PC-9 (cell line): Measurements from ENCODE around the gene NGB. TPM values are rescaled to one million over a fixed set of nuclear protein-coding genes. Genes with fewer than 3 reads are reported as not detected.

Experiments
- BruUV-seq: library from RNA; stranded (reverse); fragments of 400-500 nt; replicated peaks from 2 replicates; lab custom pipeline; 2021; lab: Mats Ljungman, UMichigan
- CTCF ChIA-PET: fragments of 300-600 bp; sonication (Branson Sonifier 250); formaldehyde crosslinking; loops from one replicate; lab custom pipeline; 2022; ENCODE audit warnings: antibody characterized with exemption; lab: Charles Lee
- POLR2A ChIA-PET: fragments of 300-600 bp; sonication (Branson Sonifier 250); formaldehyde crosslinking; loops from one replicate; lab custom pipeline; 2022; ENCODE audit warnings: antibody characterized with exemption; ENCODE audit not compliant: unreplicated experiment; lab: Charles Lee
- DNase-seq, 2 experiments: peaks; one replicate each; pipeline versions ENCODE4 v3.0.0 to v3.0.0-alpha.2; 2015 to 2022; ENCODE audit warnings: mixed read lengths in 1 of 2
- H2AFZ ChIP-seq: fragments of 200-600 bp; sonication (generic); 2 replicates; pipeline ENCODE4 v1.8.1; 2017; ENCODE audit warnings: antibody characterized with exemption
- H3F3A ChIP-seq: fragments of 200-600 bp; sonication (generic); 2 replicates; pipeline ENCODE4 v1.8.1; 2017; ENCODE audit warnings: antibody characterized with exemption, mild to moderate bottlenecking, low read depth; ENCODE audit not compliant: insufficient read depth
- H3K27ac ChIP-seq: fragments of 200-600 bp; sonication (generic); 2 replicates; pipeline ENCODE4 v1.6.1; 2016; ENCODE audit warnings: mixed run types
- H3K27me3 ChIP-seq: fragments of 200-600 bp; sonication (generic); 2 replicates; pipeline ENCODE4 v1.6.1; 2016; ENCODE audit warnings: low read depth, mixed run types; ENCODE audit not compliant: insufficient read depth
- H3K36me3 ChIP-seq: fragments of 200-600 bp; sonication (generic); 2 replicates; pipeline ENCODE4 v1.6.1; 2016; ENCODE audit warnings: low read depth, mixed run types
- H3K4me1 ChIP-seq: fragments of 200-600 bp; sonication (generic); replicated peaks from 2 replicates; pipeline ENCODE4 v1.6.1; 2016; ENCODE audit warnings: mixed run types; ENCODE audit not compliant: insufficient read depth
- H3K4me2 ChIP-seq: fragments of 200-600 bp; sonication (generic); 2 replicates; pipeline ENCODE4 v1.6.1; 2017; ENCODE audit warnings: mixed run types
- H3K4me3 ChIP-seq: fragments of 200-600 bp; sonication (generic); 2 replicates; pipeline ENCODE4 v1.6.1; 2016; ENCODE audit warnings: mixed run types
- H3K79me2 ChIP-seq: fragments of 200-600 bp; sonication (generic); 2 replicates; pipeline ENCODE4 v1.6.1; 2017; ENCODE audit warnings: low read depth, mixed run types
- H3K9me2 ChIP-seq: fragments of 200-600 bp; sonication (generic); 2 replicates; pipeline ENCODE4 v1.8.1; 2017; ENCODE audit warnings: mild to moderate bottlenecking; ENCODE audit not compliant: insufficient read depth
- H3K9me3 ChIP-seq: fragments of 200-600 bp; sonication (generic); 2 replicates; pipeline ENCODE4 v1.8.1; 2016; ENCODE audit warnings: low read depth; ENCODE audit not compliant: insufficient read depth
- H4K20me1 ChIP-seq: fragments of 200-600 bp; sonication (generic); 2 replicates; pipeline ENCODE4 v1.8.1; 2017; ENCODE audit not compliant: insufficient read depth
- CTCF ChIP-seq: fragments of 200-600 bp; sonication (generic); conservative IDR thresholded peaks from 2 replicates; pipeline ENCODE4 v1.6.1; 2017; ENCODE audit warnings: mixed run types, antibody characterized with exemption, mild to moderate bottlenecking, moderate library complexity
- EZH2 ChIP-seq: fragments of 200-600 bp; sonication (generic); IDR thresholded peaks from 2 replicates; pipeline ENCODE4 v1.8.0; 2017; ENCODE audit warnings: antibody characterized with exemption, low read depth
- intact Hi-C: fragments of 100-400 bp; cut with micrococcal nuclease; formaldehyde crosslinking; loops from one replicate; pipeline ENCODE4 v1.10.0; 2022; ENCODE audit not compliant: unreplicated experiment
- total RNA-seq: library from RNA; stranded (reverse); gene quantifications from 2 replicates; pipeline ENCODE4 v1.2.3, GENCODE V29; 2021

NGB gene
- total RNA-seq, 1 experiment from 2014 or later = not detected

- DNase-seq = no peak
- Histone ChIP-seq H3K27ac (no peak overlapping the region), H3F3A (no peaks in the 10 kb centered on the region), H3K27me3 (peaks cover 100% of the 10 kb centered on the region), H4K20me1 (no peaks in the 10 kb centered on the region), H3K4me2 (no peak overlapping the region), H3K4me3 (no peak overlapping the region), H3K79me2 (no peaks in the 10 kb centered on the region), H3K9me2 (no peaks in the 10 kb centered on the region), H3K36me3 (no peaks in the 10 kb centered on the region), H3K9me3 (no peaks in the 10 kb centered on the region), H3K4me1 (no peaks in the 10 kb centered on the region), H2AFZ (no peak overlapping the region)
- POLR2A ChIA-PET = no interaction called here
- intact Hi-C loops = no loop called here
- TF ChIP-seq CTCF = no peak
- no peak for TF ChIP-seq EZH2
- BruUV-seq = no TSS peak
- CTCF ChIA-PET = no interaction called here
Measured at GRCh38 chr14:77251870-77252269, 19.1 kb downstream of the NGB start.

- ChIA-PET POLR2A (no interaction called here), CTCF (no interaction called here)
Measured at GRCh38 chr14:77250927-77251326, 20.1 kb downstream of the NGB start.

GRCh38 chr14:77249286-77249685 is 21.7 kb downstream of the NGB start:
- intact Hi-C loops = no loop called here
- H3F3A ChIP-seq = no peaks in the 10 kb centered on the region
- H3K36me3 ChIP-seq = no peaks in the 10 kb centered on the region
- TF ChIP-seq EZH2 (no peak), CTCF (no peak)
- CTCF ChIA-PET = no interaction called here
- no peak overlapping the region for H3K4me3 ChIP-seq
- H4K20me1 ChIP-seq = no peaks in the 10 kb centered on the region
- H3K9me2 ChIP-seq = no peaks in the 10 kb centered on the region
- H2AFZ ChIP-seq = no peak overlapping the region
- no TSS peak for BruUV-seq
- DNase-seq = no peak
- POLR2A ChIA-PET = no interaction called here
- H3K27ac ChIP-seq = no peak overlapping the region
- no peaks in the 10 kb centered on the region for H3K4me1 ChIP-seq
- no peaks in the 10 kb centered on the region for H3K79me2 ChIP-seq
- H3K4me2 ChIP-seq = no peak overlapping the region
- H3K9me3 ChIP-seq = no peaks in the 10 kb centered on the region
- H3K27me3 ChIP-seq = peaks cover 100% of the 10 kb centered on the region

More at GRCh38 chr14:77250927-77251326, 20.1 kb downstream of the NGB start:
- Histone ChIP-seq H3K27me3 (peaks cover 100% of the 10 kb centered on the region), H4K20me1 (no peaks in the 10 kb centered on the region), H3K27ac (no peak overlapping the region), H3K4me3 (no peak overlapping the region), H3K36me3 (no peaks in the 10 kb centered on the region), H3K9me3 (no peaks in the 10 kb centered on the region), H3K79me2 (no peaks in the 10 kb centered on the region), H3K4me2 (no peak overlapping the region), H2AFZ (no peak overlapping the region), H3K4me1 (no peaks in the 10 kb centered on the region), H3K9me2 (no peaks in the 10 kb centered on the region), H3F3A (no peaks in the 10 kb centered on the region)
- TF ChIP-seq CTCF (no peak), EZH2 (no peak)
- intact Hi-C loops = no loop called here
- no peak for DNase-seq
- no TSS peak for BruUV-seq
